Muscle of leg (tissue), 11 donors: ENCODE results near the gene SLC15A5. TPM values are rescaled to one million over a fixed set of nuclear protein-coding genes. Genes with fewer than 3 reads are reported as not detected.

Source experiments
- DNase-seq: peaks from one replicate; pipeline ENCODE4 v3.0.0; 2013
- H3K27ac ChIP-seq: one replicate; pipeline ENCODE4 v1.5.1; 2013; ENCODE audit warnings: mild to moderate bottlenecking, low read length, control low read depth
- H3K27me3 ChIP-seq: one replicate; pipeline ENCODE4 v1.6.1; 2013; ENCODE audit warnings: low read length; ENCODE audit not compliant: control insufficient read depth, insufficient read depth
- H3K36me3 ChIP-seq: one replicate; pipeline ENCODE4 v1.6.1; 2013; ENCODE audit warnings: low read length; ENCODE audit not compliant: control insufficient read depth, insufficient read depth
- H3K4me1 ChIP-seq: one replicate; pipeline ENCODE4 v1.6.1; 2013; ENCODE audit warnings: low read length; ENCODE audit not compliant: control insufficient read depth, insufficient read depth
- H3K4me3 ChIP-seq: one replicate; pipeline ENCODE4 v1.5.1; 2013; ENCODE audit warnings: low read length, control low read depth
- H3K9me3 ChIP-seq: replicated peaks from 2 replicates; pipeline ENCODE4 v1.6.1; 2013; ENCODE audit warnings: low read depth, low read length; ENCODE audit not compliant: control insufficient read depth
- WGBS: methylation state at CpG from one replicate; pipeline ENCODE4 v1.1.5; 2013; ENCODE audit warnings: missing lambda C conversion rate; ENCODE audit not compliant: insufficient coverage; 5-methylcytosine and 5-hydroxymethylcytosine counted together
- polyA plus RNA-seq, 8 donors: library from polyadenylated mRNA; unstranded; fragments of 120-200 nt; gene quantifications; one replicate each; pipeline versions ENCODE4 v1.2.1 to v1.2.3, GENCODE V29; 2013; ENCODE audit warnings: inconsistent platforms in 1 of 8, low replicate concordance in 1 of 8; ENCODE audit not compliant: insufficient read length in 8 of 8, insufficient read depth in 1 of 8
- total RNA-seq: library from RNA; stranded (reverse); fragments of 120-200 nt; gene quantifications from one replicate; pipeline ENCODE4 v1.2.4, GENCODE V29; 2013

Gene SLC15A5
- total and polyA plus RNA-seq, 9 donors: 0.04 TPM; not detected in 8

- no peaks in the 10 kb centered on the region for H3K9me3 ChIP-seq
- no peaks in the 10 kb centered on the region for H3K27me3 ChIP-seq
- 20% methylated on average over 2 of the region's 2 CpGs for WGBS
- DNase-seq: peak; percentile 87
- H3K27ac ChIP-seq: no peak overlapping the region
- no peak overlapping the region for H3K4me3 ChIP-seq
- H3K36me3 ChIP-seq: no peaks in the 10 kb centered on the region
- H3K4me1 ChIP-seq: no peaks in the 10 kb centered on the region
These were observed 112.0 kb downstream of the SLC15A5 start for GRCh38 chr12:16165506-16165905.

GRCh38 chr12:16163901-16164300 is 113.6 kb downstream of the SLC15A5 start:
- peak; percentile 7 for DNase-seq

GRCh38 chr12:16163146-16163545 is 114.3 kb downstream of the SLC15A5 start:
- Histone ChIP-seq H3K27ac (no peak overlapping the region), H3K9me3 (no peaks in the 10 kb centered on the region), H3K4me1 (no peaks in the 10 kb centered on the region), H3K27me3 (no peaks in the 10 kb centered on the region), H3K4me3 (no peak overlapping the region), H3K36me3 (no peaks in the 10 kb centered on the region)
- no CpG with 5 or more reads among the region's 4 CpGs for WGBS
- DNase-seq: no peak

More at GRCh38 chr12:16163901-16164300, 113.6 kb downstream of the SLC15A5 start:
- Histone ChIP-seq H3K27me3 (no peaks in the 10 kb centered on the region), H3K4me1 (no peaks in the 10 kb centered on the region), H3K4me3 (no peak overlapping the region), H3K36me3 (no peaks in the 10 kb centered on the region), H3K27ac (no peak overlapping the region), H3K9me3 (no peaks in the 10 kb centered on the region)

GRCh38 chr12:16159571-16159970 is 117.9 kb downstream of the SLC15A5 start:
- peak; percentile 55 for DNase-seq
- Histone ChIP-seq H3K4me1 (no peaks in the 10 kb centered on the region), H3K9me3 (no peaks in the 10 kb centered on the region), H3K27me3 (no peaks in the 10 kb centered on the region), H3K27ac (no peak overlapping the region), H3K4me3 (no peak overlapping the region), H3K36me3 (no peaks in the 10 kb centered on the region)
- WGBS: no CpG with 5 or more reads among the region's 1 CpG

GRCh38 chr12:16158050-16158449 is 119.4 kb downstream of the SLC15A5 start:
- Histone ChIP-seq H3K27ac (no peak overlapping the region), H3K4me1 (no peaks in the 10 kb centered on the region), H3K36me3 (no peaks in the 10 kb centered on the region), H3K4me3 (no peak overlapping the region), H3K9me3 (no peaks in the 10 kb centered on the region), H3K27me3 (no peaks in the 10 kb centered on the region)
- DNase-seq: peak; percentile 69
- no CpG with 5 or more reads among the region's 1 CpG for WGBS

- H3K4me3 ChIP-seq: no peak overlapping the region
- no peaks in the 10 kb centered on the region for H3K36me3 ChIP-seq
- 93% methylated on average over 1 of the region's 1 CpG for WGBS
- no peak for DNase-seq
- no peaks in the 10 kb centered on the region for H3K9me3 ChIP-seq
- H3K27ac ChIP-seq: no peak overlapping the region
- H3K4me1 ChIP-seq: no peaks in the 10 kb centered on the region
- no peaks in the 10 kb centered on the region for H3K27me3 ChIP-seq
These were observed 121.5 kb downstream of the SLC15A5 start for GRCh38 chr12:16155938-16156337.

GRCh38 chr12:16154990-16155389 is 122.5 kb downstream of the SLC15A5 start:
- no peak for DNase-seq
- H3K4me3 ChIP-seq: no peak overlapping the region
- no peaks in the 10 kb centered on the region for H3K27me3 ChIP-seq
- H3K27ac ChIP-seq: no peak overlapping the region
- no peaks in the 10 kb centered on the region for H3K4me1 ChIP-seq
- no peaks in the 10 kb centered on the region for H3K9me3 ChIP-seq
- H3K36me3 ChIP-seq: no peaks in the 10 kb centered on the region

- Histone ChIP-seq H3K27me3 (no peaks in the 10 kb centered on the region), H3K4me3 (no peak overlapping the region), H3K36me3 (no peaks in the 10 kb centered on the region), H3K4me1 (no peaks in the 10 kb centered on the region), H3K9me3 (no peaks in the 10 kb centered on the region), H3K27ac (no peak overlapping the region)
- WGBS: 70% methylated on average over 2 of the region's 6 CpGs
- DNase-seq: no peak
These were observed 124.4 kb downstream of the SLC15A5 start for GRCh38 chr12:16152885-16153673.

GRCh38 chr12:16150276-16150675 is 127.2 kb downstream of the SLC15A5 start:
- Histone ChIP-seq H3K4me1 (no peaks in the 10 kb centered on the region), H3K27me3 (no peaks in the 10 kb centered on the region), H3K4me3 (no peak overlapping the region), H3K9me3 (no peaks in the 10 kb centered on the region), H3K36me3 (no peaks in the 10 kb centered on the region), H3K27ac (no peak overlapping the region)
- DNase-seq: no peak
- 0% methylated on average over 1 of the region's 2 CpGs for WGBS

- WGBS: no CpG with 5 or more reads among the region's 3 CpGs
- no peak for DNase-seq
These were observed 128.5 kb downstream of the SLC15A5 start for GRCh38 chr12:16148938-16149337.

More at GRCh38 chr12:16148938-16149337, 128.5 kb downstream of the SLC15A5 start:
- Histone ChIP-seq H3K36me3 (no peaks in the 10 kb centered on the region), H3K4me1 (no peaks in the 10 kb centered on the region), H3K27me3 (no peaks in the 10 kb centered on the region), H3K9me3 (no peaks in the 10 kb centered on the region), H3K27ac (no peak overlapping the region), H3K4me3 (no peak overlapping the region)
